ENCODE measurements around the gene CDKN2AIPNL.

Gene CDKN2AIPNL

GRCh38 chr5:134370311-134370870, 41.3 kb downstream of the CDKN2AIPNL start:
- FAIRE-seq (no peak), DNase-seq (ENCODE audit: insufficient read length, low spot score) (no peak)
- TF ChIP-seq CTCF (IDR thresholded peaks at IDR 0.05; ENCODE audit: insufficient read depth, missing control alignments) = no peak

- DNase-seq (ENCODE audit: insufficient read length, low spot score) = no peak
- no peak for FAIRE-seq
- TF ChIP-seq CTCF (IDR thresholded peaks at IDR 0.05; ENCODE audit: insufficient read depth, missing control alignments) = no peak
These were observed 46.1 kb downstream of the CDKN2AIPNL start for GRCh38 chr5:134365604-134366003.

GRCh38 chr5:134355681-134356080, 56.0 kb downstream of the CDKN2AIPNL start:
- no peak for TF ChIP-seq CTCF (IDR thresholded peaks at IDR 0.05; ENCODE audit: insufficient read depth, missing control alignments)
- no peak for DNase-seq (ENCODE audit: insufficient read length, low spot score)
- peak; percentile 88 for FAIRE-seq
